ENCODE measurements around the gene TRPM2. TPM values are rescaled to one million over a fixed set of nuclear protein-coding genes. Genes with fewer than 3 reads are reported as not detected.

TRPM2 gene
- total and polyA plus RNA-seq, 2 of the 8 experiments (the other 6 are each of a cell fraction or from before 2014, with no cell fraction given): 0.27 to 0.28 TPM

- H4K91ac ChIP-seq (replicated peaks; ENCODE audit: insufficient read length, low read length): no peak overlapping the region
- no peak overlapping the region for H3K4me2 ChIP-seq (ENCODE audit: insufficient read depth in 1 of 2, low read depth in 2 of 2, low read length in 2 of 2)
- H3K56ac ChIP-seq (replicated peaks; ENCODE audit: insufficient read length, low read depth, low read length): no peak overlapping the region
- H3K4me1 ChIP-seq (replicated peaks in 1 of 4; ENCODE audit: control insufficient read depth in 3 of 4, insufficient read depth in 4 of 4, low read length in 3 of 4): no peaks in the 10 kb centered on the region
- H3K4me3 ChIP-seq (ENCODE audit: extremely low read depth in 1 of 4, insufficient read depth in 2 of 4, low read depth in 3 of 4, low read length in 4 of 4): no peak overlapping the region
- no peak overlapping the region for H3K9ac ChIP-seq (replicated peaks in 1 of 4; ENCODE audit: extremely low read depth in 1 of 4, low read depth in 3 of 4, low read length in 3 of 4)
- CTCF ChIA-PET (ENCODE audit: partially characterized antibody): interaction anchor here (1.7 kb wide), 1 partner anchor 15 kb away, joined by 8 read pairs; no protein-coding TSS in a partner anchor
- H2BK5ac ChIP-seq (ENCODE audit: low read depth, low read length): no peak overlapping the region
- H3K14ac ChIP-seq (ENCODE audit: insufficient read length): no peak overlapping the region
- no peak for FAIRE-seq
- H3K79me2 ChIP-seq (ENCODE audit: control insufficient read depth in 1 of 2, insufficient read depth in 2 of 2, low read length in 2 of 2): no peaks in the 10 kb centered on the region
- no peak overlapping the region for H2BK12ac ChIP-seq (ENCODE audit: low read depth, low read length)
- no peaks in the 10 kb centered on the region for H3K27me3 ChIP-seq (replicated peaks in 1 of 4; ENCODE audit: control insufficient read depth in 3 of 4, extremely low read depth in 1 of 4, insufficient read depth in 3 of 4, low read length in 3 of 4)
- no peaks in the 10 kb centered on the region for H3K36me3 ChIP-seq (ENCODE audit: control insufficient read depth in 2 of 4, insufficient read depth in 4 of 4, low read length in 3 of 4)
- TF ChIP-seq CEBPB (IDR thresholded peaks at IDR 0.05; ENCODE audit: low read depth, low read length) (no peak), TBP (IDR thresholded peaks at IDR 0.05; ENCODE audit: low read depth, low read length) (no peak), CHD2 (IDR thresholded peaks at IDR 0.05; ENCODE audit: low read length) (no peak), ZNF274 (IDR thresholded peaks at IDR 0.05; ENCODE audit: borderline replicate concordance, extremely low read depth, low read length) (no peak), CREB1 (IDR thresholded peaks at IDR 0.05) (no peak), RBBP5 (IDR thresholded peaks at IDR 0.05; ENCODE audit: borderline replicate concordance, low read depth, low read length) (no peak), POLR2A (IDR thresholded peaks at IDR 0.05; ENCODE audit: control extremely low read depth in 1 of 2, low read depth in 2 of 2, low read length in 2 of 2) (no peak)
- H2BK15ac ChIP-seq (ENCODE audit: low read length): no peak overlapping the region
- H3K23ac ChIP-seq (ENCODE audit: insufficient read length): no peak overlapping the region
- no peaks in the 10 kb centered on the region; the same call in 1 of the 2 replicates for H3K23me2 ChIP-seq (ENCODE audit: low read depth, low read length)
- H2AFZ ChIP-seq (ENCODE audit: low read length): no peak overlapping the region
- H3K9me3 ChIP-seq (ENCODE audit: insufficient read depth in 2 of 2, low read depth in 1 of 2, low read length in 1 of 2): peaks cover 10 to 14% of the 10 kb centered on the region in 2 experiments
- POLR2A ChIA-PET (ENCODE audit: partially characterized antibody): interaction anchor here (0.7 kb wide), 1 partner anchor 41 kb away, joined by 3 read pairs; no protein-coding TSS in a partner anchor
- WGBS, 2 experiments (ENCODE audit: extremely low coverage in 1 of 2, insufficient coverage in 1 of 2, insufficient read length in 1 of 2, insufficient replicate concordance in 2 of 2, low coverage in 1 of 2, low lambda C conversion rate in 2 of 2, missing lambda C conversion rate in 1 of 2): 90% methylated on average over 6 of the region's 6 CpGs; no CpG with 5 or more reads in 1 of the 2 experiments
- H4K8ac ChIP-seq (ENCODE audit: extremely low read depth, insufficient read depth, low read length): no peak overlapping the region
- no peak overlapping the region for H3K27ac ChIP-seq (ENCODE audit: low read depth, low read length)
- no peak overlapping the region for H3K18ac ChIP-seq (ENCODE audit: extremely low read depth, low read length)
- no peak for DNase-seq (ENCODE audit: low read depth in 1 of 2, low spot score in 2 of 2)
- no peaks in the 10 kb centered on the region for H3K79me1 ChIP-seq (ENCODE audit: low read depth, low read length)
- H4K20me1 ChIP-seq (replicated peaks in 1 of 2; ENCODE audit: control insufficient read depth in 1 of 2, insufficient read depth in 2 of 2, low read length in 2 of 2): no peaks in the 10 kb centered on the region
- H2BK20ac ChIP-seq (ENCODE audit: low read length): no peak overlapping the region
- H4K5ac ChIP-seq (ENCODE audit: insufficient read length, low read depth, low read length): no peak overlapping the region
- no peak overlapping the region for H3K4ac ChIP-seq (replicated peaks; ENCODE audit: insufficient read length, low read depth, low read length)
- no peak overlapping the region for H2AK5ac ChIP-seq (ENCODE audit: low read depth, low read length)
- no peak overlapping the region for H2BK120ac ChIP-seq (replicated peaks; ENCODE audit: low read depth, low read length)
Observed at GRCh38 chr21:44392185-44392584, 38.8 kb downstream of the TRPM2 start.

Data from H1 (cell line).